Psoas muscle (tissue), 8 donors: ENCODE data around the gene SMAGP. TPM values are rescaled to one million over a fixed set of nuclear protein-coding genes. Genes with fewer than 3 reads are reported as not detected.

Experiments
- ATAC-seq, 4 donors: fragments of 200-7000 bp; cut with Tn5 transposase; one replicate each; pipeline ENCODE4 v1.9.1; 2020; ENCODE audit warnings: moderate library complexity in 3 of 4, mild to moderate bottlenecking in 2 of 4
- DNase-seq, 2 donors: peaks; one replicate each; pipeline ENCODE4 v3.0.0-alpha.2; 2020
- H3K27ac ChIP-seq: fragments of 200-600 bp; one replicate; pipeline ENCODE4 v1.8.0; 2022
- H3K27me3 ChIP-seq, 3 donors: fragments of 200-600 bp in 1 of 3; one replicate each; pipeline versions ENCODE4 v1.6.1 to v1.8.0; 2013 to 2022; ENCODE audit warnings: low read length in 2 of 3, mild to moderate bottlenecking in 2 of 3, moderate library complexity in 1 of 3; ENCODE audit not compliant: insufficient read depth in 3 of 3
- H3K36me3 ChIP-seq, 2 donors: fragments of 200-600 bp in 1 of 2; one replicate each; pipeline versions ENCODE4 v1.6.1 to v1.8.0; 2013 to 2022; ENCODE audit warnings: low read depth in 1 of 2, mild to moderate bottlenecking in 1 of 2, moderate library complexity in 1 of 2; ENCODE audit not compliant: insufficient read depth in 1 of 2
- H3K4me1 ChIP-seq: fragments of 200-600 bp; one replicate; pipeline ENCODE4 v1.8.0; 2022
- H3K4me3 ChIP-seq: fragments of 200-600 bp; one replicate; pipeline ENCODE4 v1.8.0; 2022; ENCODE audit warnings: mild to moderate bottlenecking
- H3K9me3 ChIP-seq: fragments of 200-600 bp; one replicate; pipeline ENCODE4 v1.8.0; 2022
- WGBS, 3 donors: extraction: QIAGEN DNeasy Blood & Tissue Kit; methylation state at CpG; one replicate each; pipeline versions ENCODE4 v1.1.6 to v1.1.7; 2013; 5-methylcytosine and 5-hydroxymethylcytosine counted together
- intact Hi-C, 2 donors: fragments of 100-400 bp; cut with DNase I; formaldehyde crosslinking; loops; one replicate each; pipeline versions ENCODE4 v1.11.0 to v1.14.2; 2022
- polyA plus RNA-seq, 3 donors: library from polyadenylated mRNA; stranded (reverse); fragments of 200-250 nt; gene quantifications; one replicate each; pipeline ENCODE4 v1.2.3, GENCODE V29; 2013
- total RNA-seq, 4 donors: library from RNA; stranded (reverse); fragmentation: NEBNext Ultra II Directional in 2 of 4; extraction: Animal tissue kit (Norgen Biotek cat#: 25700) in 2 of 4; gene quantifications; one replicate each; pipeline versions ENCODE4 v1.2.1 to v1.2.4, GENCODE V29; 2021 to 2023
- TF ChIP-seq, protein P1 (sequence below): fragments of 200-600 bp; IDR thresholded peaks from one replicate; pipeline ENCODE4 v1.8.0; 2022; ENCODE audit warnings: antibody characterized with exemption
- donor health status: healthy with polysubstance abuse.
- donor health status: DM: no; HTN: no; CAD: no; lungs with moderate emphysema.
- donor health status: Bipolar disorder and iron deficiency.
- donor health status: healthy.
- donor health status: DM: yes; HTN: yes; CAD: no.
- donor health status: DM: no; HTN: no; CAD: no.
- donor health status: DM: no; HTN: no; CAD: no.
- donor health status: DM: yes; HTN: yes; CAD: no.

Gene SMAGP
- total and polyA plus RNA-seq, 7 donors: 1.8 to 5.2 (median 2.4) TPM

DNA sequence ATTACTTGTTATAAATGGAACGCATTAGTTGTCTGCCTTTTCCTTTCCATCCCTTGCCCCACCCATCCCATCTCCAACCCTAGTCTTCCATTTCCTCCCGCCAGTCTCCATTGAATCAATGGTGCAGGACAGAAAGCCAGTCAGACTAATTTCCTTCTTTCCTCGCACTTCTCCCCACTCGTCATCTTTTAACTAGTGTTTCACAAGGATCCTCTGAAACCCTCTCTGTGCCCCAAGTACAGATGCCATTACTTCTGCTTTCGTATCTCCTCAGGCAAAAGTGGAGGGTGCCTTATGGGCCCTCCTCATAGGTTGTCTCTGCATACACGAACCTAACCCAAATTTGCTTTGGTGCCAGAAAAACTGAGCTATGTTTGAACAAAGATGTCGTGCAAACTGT lies 27.3 kb downstream of the SMAGP start:
- H3K36me3 ChIP-seq: peaks cover 8 to 52% of the 10 kb centered on the region in 2 donors
- intact Hi-C loops: no loop called here
- no peak overlapping the region for H3K4me3 ChIP-seq
- no peaks in the 10 kb centered on the region for H3K27me3 ChIP-seq
- ATAC-seq (no peak), DNase-seq (no peak)
- WGBS, 3 donors: 63 to 77% (median 73%) methylated on average over 7 of the region's 7 CpGs
- TF ChIP-seq, protein P1, sequence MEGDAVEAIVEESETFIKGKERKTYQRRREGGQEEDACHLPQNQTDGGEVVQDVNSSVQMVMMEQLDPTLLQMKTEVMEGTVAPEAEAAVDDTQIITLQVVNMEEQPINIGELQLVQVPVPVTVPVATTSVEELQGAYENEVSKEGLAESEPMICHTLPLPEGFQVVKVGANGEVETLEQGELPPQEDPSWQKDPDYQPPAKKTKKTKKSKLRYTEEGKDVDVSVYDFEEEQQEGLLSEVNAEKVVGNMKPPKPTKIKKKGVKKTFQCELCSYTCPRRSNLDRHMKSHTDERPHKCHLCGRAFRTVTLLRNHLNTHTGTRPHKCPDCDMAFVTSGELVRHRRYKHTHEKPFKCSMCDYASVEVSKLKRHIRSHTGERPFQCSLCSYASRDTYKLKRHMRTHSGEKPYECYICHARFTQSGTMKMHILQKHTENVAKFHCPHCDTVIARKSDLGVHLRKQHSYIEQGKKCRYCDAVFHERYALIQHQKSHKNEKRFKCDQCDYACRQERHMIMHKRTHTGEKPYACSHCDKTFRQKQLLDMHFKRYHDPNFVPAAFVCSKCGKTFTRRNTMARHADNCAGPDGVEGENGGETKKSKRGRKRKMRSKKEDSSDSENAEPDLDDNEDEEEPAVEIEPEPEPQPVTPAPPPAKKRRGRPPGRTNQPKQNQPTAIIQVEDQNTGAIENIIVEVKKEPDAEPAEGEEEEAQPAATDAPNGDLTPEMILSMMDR: no peak
- H3K27ac ChIP-seq: no peak overlapping the region
- peaks cover 26% of the 10 kb centered on the region for H3K4me1 ChIP-seq
- H3K9me3 ChIP-seq: no peaks in the 10 kb centered on the region

- 66 to 88% (median 77%) methylated on average over 7 of the region's 7 CpGs for WGBS, 3 donors
- TF ChIP-seq, protein P1: no peak
- ATAC-seq (no peak), DNase-seq (peak in 1 of 2 donors; percentile 30)
- Histone ChIP-seq H3K27me3 (no peaks in the 10 kb centered on the region), H3K27ac (no peak overlapping the region), H3K4me3 (no peak overlapping the region), H3K4me1 (peaks cover 27% of the 10 kb centered on the region), H3K36me3 (peaks cover 8 to 52% of the 10 kb centered on the region in 2 donors), H3K9me3 (no peaks in the 10 kb centered on the region)
- intact Hi-C loops: no loop called here
Measured at GRCh38 chr12:51242120-51242519, 28.1 kb downstream of the SMAGP start.

DNA sequence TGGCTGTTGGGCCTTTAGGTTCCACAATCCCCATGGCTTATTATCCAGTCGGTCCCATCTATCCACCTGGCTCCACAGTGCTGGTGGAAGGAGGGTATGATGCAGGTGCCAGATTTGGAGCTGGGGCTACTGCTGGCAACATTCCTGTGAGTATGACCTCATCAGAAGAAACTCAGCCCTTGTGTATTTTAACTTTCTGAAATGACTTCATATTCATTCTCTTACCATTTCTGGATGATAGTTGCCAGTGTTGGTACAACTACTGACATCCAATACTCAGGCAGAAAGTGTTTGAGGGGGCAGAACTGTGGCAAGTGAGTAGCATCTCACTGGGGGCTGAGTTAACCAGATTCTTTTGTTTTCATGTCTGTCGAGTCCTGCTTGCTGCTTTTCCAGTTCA lies 29.2 kb downstream of the SMAGP start:
- peaks cover 27% of the 10 kb centered on the region for H3K4me1 ChIP-seq
- peak overlapping the region; percentile 100 for H3K4me3 ChIP-seq

DNA sequence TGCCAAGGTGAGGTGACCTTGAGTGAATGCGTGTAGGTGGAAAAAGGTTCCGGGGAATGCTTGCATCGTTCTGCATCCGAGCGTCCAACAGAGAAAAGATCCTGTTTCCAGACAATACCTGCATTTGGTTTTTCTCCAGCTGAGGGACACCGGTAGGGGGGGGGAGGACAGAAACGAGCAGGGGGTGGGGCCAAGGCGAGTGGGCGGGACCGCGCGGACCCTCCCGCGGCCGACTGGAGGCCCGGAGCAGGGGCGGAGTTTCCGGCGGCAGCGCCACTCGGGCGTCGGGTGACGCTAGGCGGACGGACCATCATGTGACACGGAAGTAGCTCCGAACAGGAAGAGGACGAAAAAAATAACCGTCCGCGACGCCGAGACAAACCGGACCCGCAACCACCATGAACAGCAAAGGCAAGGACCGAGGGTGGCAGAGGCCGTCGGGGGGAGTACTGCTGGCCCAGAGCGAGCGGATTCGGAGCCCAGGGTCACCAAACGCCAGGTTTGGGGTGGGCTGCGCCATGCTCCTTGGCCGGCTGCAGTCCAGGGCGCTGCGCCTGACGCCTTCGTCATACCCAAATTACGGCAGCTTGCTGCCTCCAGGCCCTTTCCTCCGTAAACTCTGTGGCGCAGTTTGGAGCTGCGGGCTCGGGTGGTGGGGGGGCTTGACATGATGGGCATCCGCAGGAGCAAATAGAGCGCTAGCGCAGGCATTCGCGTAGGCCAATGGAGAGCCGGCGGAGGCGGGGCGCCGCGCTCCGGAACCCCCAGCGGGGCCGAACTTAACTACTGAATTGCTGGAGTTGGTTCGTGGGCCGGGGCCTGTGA lies 31.5 kb downstream of the SMAGP start, which contains the start of gene DAZAP2:
TSS of gene DAZAP2 (plus strand) at position 317 of the 825 bp plus-strand sequence. CDS start at position 399, 82 bp downstream.
- Histone ChIP-seq H3K9me3 (no peaks in the 10 kb centered on the region), H3K36me3 (peaks cover 5 to 39% of the 10 kb centered on the region in 2 donors), H3K4me1 (peaks cover 27% of the 10 kb centered on the region), H3K27me3 (no peaks in the 10 kb centered on the region), H3K4me3 (peak within 1 kb of the TSS; percentile 100), H3K27ac (peak within 1 kb of the TSS; percentile 100)
- TF ChIP-seq, protein P1: peak; percentile 28
- peak; percentile 98 to 99 (median 98) for ATAC-seq
- WGBS, 3 donors: 0% methylated on average over 64 to 70 of the region's 70 CpGs
- DNase-seq: peak; percentile 95 to 98
- intact Hi-C loops: loop anchor here (1.0 to 10.0 kb wide), 4 partner anchors 20 to 474 kb away; partner anchors contain the start of genes POU6F1 (in 2 of the 2), ATF1 (in 1 of the 2) and CSRNP2 (in 1 of the 2)

More for the DNA sequence above, 29.2 kb downstream of the SMAGP start:
- intact Hi-C loops: loop anchor here in 1 of 2 donors (2.0 kb wide), 1 partner anchor 194 kb away; no protein-coding TSS in a partner anchor
- peaks cover 8 to 52% of the 10 kb centered on the region in 2 donors for H3K36me3 ChIP-seq
- DNase-seq (no peak), ATAC-seq (no peak)
- TF ChIP-seq, protein P1: no peak
- H3K27ac ChIP-seq: peak overlapping the region; percentile 31
- H3K9me3 ChIP-seq: no peaks in the 10 kb centered on the region
- no peaks in the 10 kb centered on the region for H3K27me3 ChIP-seq
- WGBS, 3 donors: 46 to 76% (median 48%) methylated on average over 2 of the region's 2 CpGs
